Right atrium auricular region (tissue), 2 donors: ENCODE data around the gene CAV3. TPM values are rescaled to one million over a fixed set of nuclear protein-coding genes. Genes with fewer than 3 reads are reported as not detected.

Source experiments
- DNase-seq: peaks from one replicate; pipeline ENCODE4 v3.0.0-alpha.2; 2019; ENCODE audit warnings: low spot score
- H3K27ac ChIP-seq, 2 donors: fragments of 200-600 bp; sonication (generic); 1 replicate in 1 of 2; 2 replicates in 1 of 2; pipeline ENCODE4 v1.5.1; 2016 to 2019
- H3K27me3 ChIP-seq, 2 donors: fragments of 200-600 bp; sonication (generic); one replicate each; pipeline versions ENCODE4 v1.5.1 to v1.6.0; 2017 to 2019
- H3K36me3 ChIP-seq: fragments of 200-600 bp; sonication (generic); one replicate; pipeline ENCODE4 v1.5.1; 2016
- H3K4me1 ChIP-seq, 2 donors: fragments of 200-600 bp; sonication (generic); one replicate each; pipeline versions ENCODE4 v1.5.1 to v1.6.0; 2017 to 2019
- H3K4me3 ChIP-seq, 2 donors: fragments of 200-600 bp; sonication (generic); 1 replicate in 1 of 2; 2 replicates in 1 of 2; pipeline ENCODE4 v1.5.1; 2017 to 2019; ENCODE audit warnings: mild to moderate bottlenecking in 1 of 2, moderate library complexity in 1 of 2
- H3K9me3 ChIP-seq, 2 donors: fragments of 200-600 bp; sonication (generic); one replicate each; pipeline ENCODE4 v1.5.1; 2019
- total RNA-seq, 2 donors: library from RNA; depleted of rRNA; stranded (reverse); fragments of >200 nt; gene quantifications; one replicate each; pipeline ENCODE4 v1.1.0, GENCODE V29; 2016
- TF ChIP-seq, protein P1 (sequence below), 2 donors: fragments of 200-600 bp; sonication (generic); IDR thresholded peaks; one replicate each; pipeline ENCODE4 v1.5.1; 2019; ENCODE audit warnings: antibody characterized with exemption in 2 of 2

The CAV3 gene
- total RNA-seq, 2 donors from 2014 or later = 16.7 to 22.9 TPM

DNA sequence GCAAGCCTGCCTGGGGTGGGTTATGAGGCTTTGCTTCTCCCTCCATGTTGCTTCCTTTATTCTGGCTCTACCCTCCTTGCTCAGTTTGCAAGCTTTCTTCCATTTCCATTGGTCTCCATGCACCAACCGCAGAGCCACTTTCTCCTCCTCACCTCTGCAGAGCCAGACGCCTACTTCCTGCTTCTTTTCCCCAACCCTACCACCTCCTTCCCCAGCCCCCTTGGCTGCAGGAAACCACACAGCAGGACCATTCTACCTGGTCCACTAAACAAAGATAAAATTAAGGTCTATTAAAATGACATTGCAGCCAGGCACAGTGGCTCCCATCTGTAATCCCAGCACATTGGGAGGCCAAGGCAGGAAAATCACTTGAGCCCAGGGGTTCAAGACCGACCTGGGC, 10.0 kb upstream of the CAV3 start:
- TF ChIP-seq, protein P1, sequence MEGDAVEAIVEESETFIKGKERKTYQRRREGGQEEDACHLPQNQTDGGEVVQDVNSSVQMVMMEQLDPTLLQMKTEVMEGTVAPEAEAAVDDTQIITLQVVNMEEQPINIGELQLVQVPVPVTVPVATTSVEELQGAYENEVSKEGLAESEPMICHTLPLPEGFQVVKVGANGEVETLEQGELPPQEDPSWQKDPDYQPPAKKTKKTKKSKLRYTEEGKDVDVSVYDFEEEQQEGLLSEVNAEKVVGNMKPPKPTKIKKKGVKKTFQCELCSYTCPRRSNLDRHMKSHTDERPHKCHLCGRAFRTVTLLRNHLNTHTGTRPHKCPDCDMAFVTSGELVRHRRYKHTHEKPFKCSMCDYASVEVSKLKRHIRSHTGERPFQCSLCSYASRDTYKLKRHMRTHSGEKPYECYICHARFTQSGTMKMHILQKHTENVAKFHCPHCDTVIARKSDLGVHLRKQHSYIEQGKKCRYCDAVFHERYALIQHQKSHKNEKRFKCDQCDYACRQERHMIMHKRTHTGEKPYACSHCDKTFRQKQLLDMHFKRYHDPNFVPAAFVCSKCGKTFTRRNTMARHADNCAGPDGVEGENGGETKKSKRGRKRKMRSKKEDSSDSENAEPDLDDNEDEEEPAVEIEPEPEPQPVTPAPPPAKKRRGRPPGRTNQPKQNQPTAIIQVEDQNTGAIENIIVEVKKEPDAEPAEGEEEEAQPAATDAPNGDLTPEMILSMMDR (IDR thresholded peaks at IDR 0.05) = no peak
- Histone ChIP-seq H3K4me1 (no peaks in the 10 kb centered on the region), H3K9me3 (no peaks in the 10 kb centered on the region), H3K4me3 (no peak overlapping the region), H3K36me3 (no peaks in the 10 kb centered on the region), H3K27ac (no peak overlapping the region), H3K27me3 (no peaks in the 10 kb centered on the region)
- DNase-seq = no peak

DNA sequence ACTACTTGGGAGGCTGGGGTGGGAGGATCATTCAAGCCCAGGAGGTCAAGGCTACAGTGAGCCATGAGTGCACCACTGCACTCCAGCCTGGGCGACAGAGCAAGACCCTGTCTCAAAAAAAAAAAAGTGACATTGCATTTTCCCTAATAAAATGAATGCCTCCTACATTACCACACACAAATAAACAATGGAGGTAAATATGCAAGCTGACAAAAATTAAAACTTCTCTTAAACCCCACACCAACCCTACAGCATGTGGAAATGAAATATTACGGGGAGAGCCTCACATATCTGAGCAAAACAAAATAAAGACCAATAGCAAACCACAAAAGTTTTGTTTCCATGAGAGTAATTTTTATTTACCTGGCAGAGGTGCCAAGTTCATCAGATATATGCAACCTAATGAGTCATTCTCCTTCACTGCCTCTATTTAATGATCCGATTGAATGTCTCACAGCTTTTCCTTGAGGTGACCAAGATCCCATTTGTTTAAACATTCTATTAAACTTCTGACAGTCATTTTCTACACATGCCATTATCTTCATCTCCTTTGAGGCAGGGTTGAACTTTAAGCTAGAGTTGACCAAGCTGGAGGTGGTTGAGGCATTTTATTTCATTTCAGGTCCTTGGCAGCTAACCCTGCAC, 9.4 kb upstream of the CAV3 start:
- no peaks in the 10 kb centered on the region for H3K4me1 ChIP-seq
- H3K4me3 ChIP-seq = no peak overlapping the region
- H3K9me3 ChIP-seq = no peaks in the 10 kb centered on the region
- TF ChIP-seq, protein P1 (IDR thresholded peaks at IDR 0.05) = no peak
- H3K27ac ChIP-seq = no peak overlapping the region
- H3K36me3 ChIP-seq = no peaks in the 10 kb centered on the region
- H3K27me3 ChIP-seq = no peaks in the 10 kb centered on the region
- DNase-seq = no peak

DNA sequence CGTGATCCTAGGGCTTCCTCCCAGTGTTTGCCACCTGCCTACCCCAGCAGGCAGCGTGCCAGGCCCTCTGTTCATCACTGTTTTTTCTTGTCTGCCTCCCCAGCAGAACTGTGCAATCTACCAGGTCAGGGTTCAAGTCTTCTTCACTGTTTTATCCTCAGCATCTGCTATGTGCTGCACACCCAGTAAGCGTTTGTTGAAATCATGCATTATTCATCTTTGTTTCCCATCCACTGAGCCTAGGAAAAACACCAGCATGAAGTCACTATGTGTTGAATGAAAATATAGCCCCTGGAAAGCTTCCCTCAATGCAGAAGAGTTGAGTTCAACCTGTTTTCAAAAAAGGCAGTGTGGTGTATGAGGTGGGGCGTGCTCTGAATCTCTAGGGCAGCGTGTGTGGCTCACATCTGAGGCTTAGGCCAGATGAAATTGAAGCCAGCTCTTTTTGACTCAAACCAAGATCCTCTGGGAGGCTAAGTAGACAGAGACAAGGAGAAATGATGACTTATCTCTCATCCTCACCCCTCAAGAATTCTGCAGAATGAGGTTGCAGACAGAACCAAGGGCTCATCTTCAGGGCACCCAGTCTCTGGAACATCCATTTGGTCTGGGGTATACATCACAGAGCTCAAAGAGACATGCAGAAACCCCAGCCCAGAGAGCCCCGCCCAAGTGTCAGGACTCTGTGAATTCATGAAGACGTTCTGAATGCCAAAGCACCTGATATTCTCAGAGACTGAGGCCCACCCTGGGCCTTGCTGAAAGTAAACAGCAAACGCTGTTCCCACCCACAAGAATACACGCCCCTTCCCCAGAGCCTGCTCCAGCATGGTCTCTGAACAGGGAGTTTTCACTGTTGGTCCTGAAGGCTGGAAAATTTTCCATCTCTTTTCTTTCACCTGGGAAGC, 5.7 kb upstream of the CAV3 start:
- TF ChIP-seq, protein P1 (IDR thresholded peaks at IDR 0.05) = no peak
- H3K9me3 ChIP-seq = no peaks in the 10 kb centered on the region
- no peaks in the 10 kb centered on the region for H3K36me3 ChIP-seq
- no peak overlapping the region for H3K4me3 ChIP-seq
- H3K27me3 ChIP-seq = no peaks in the 10 kb centered on the region
- H3K4me1 ChIP-seq = no peaks in the 10 kb centered on the region
- DNase-seq = no peak
- no peak overlapping the region for H3K27ac ChIP-seq

DNA sequence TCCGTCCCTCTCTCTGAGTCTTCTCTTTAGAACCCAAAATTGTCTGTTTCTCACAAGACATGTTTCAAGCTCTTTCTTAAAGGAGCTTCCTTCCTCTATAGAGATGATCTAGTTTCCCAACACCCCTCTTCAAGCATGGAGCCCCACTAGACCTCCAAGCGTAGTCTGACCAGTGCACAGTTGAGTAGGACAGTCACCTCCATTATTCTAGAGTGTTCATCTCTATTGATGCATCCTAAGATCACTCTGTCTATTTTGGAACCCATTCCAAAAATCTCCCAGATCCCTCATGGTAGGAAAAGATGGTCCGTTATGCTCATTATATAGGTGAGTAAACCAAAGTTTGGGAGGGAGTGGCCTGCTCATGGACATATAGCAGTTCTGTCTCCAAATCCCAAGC, 4.1 kb upstream of the CAV3 start:
- TF ChIP-seq, protein P1 (IDR thresholded peaks at IDR 0.05) = no peak
- H3K9me3 ChIP-seq = no peaks in the 10 kb centered on the region
- no peak overlapping the region for H3K27ac ChIP-seq
- H3K27me3 ChIP-seq = no peaks in the 10 kb centered on the region
- H3K4me1 ChIP-seq = peaks cover 0 to 8% of the 10 kb centered on the region in 2 donors
- H3K36me3 ChIP-seq = no peaks in the 10 kb centered on the region
- H3K4me3 ChIP-seq = no peak overlapping the region
- no peak for DNase-seq

DNA sequence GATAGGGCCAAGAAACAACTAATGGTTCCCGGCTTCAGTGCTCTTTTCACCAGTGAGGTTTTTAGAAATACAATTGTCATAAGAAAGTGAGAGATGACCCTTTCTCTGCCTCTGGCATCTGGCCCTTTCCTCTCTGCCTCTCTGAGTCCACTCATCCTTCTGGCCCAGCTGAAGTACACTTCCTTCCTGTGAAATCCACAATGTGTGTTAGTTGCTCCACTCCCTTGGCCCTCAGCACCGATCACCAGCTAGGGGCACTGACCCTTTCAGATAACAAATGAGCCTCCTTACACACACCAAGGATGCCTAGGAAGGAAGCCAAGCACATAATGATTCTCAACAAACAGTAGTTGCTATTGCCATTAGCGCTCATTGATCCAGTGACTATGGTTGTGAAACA, 2.9 kb upstream of the CAV3 start:
- no peaks in the 10 kb centered on the region for H3K27me3 ChIP-seq
- no peak for DNase-seq

More for the DNA sequence above, 2.9 kb upstream of the CAV3 start:
- TF ChIP-seq, protein P1 (IDR thresholded peaks at IDR 0.05) = no peak
- Histone ChIP-seq H3K4me1 (peaks cover 0 to 8% of the 10 kb centered on the region in 2 donors), H3K4me3 (no peak overlapping the region), H3K36me3 (no peaks in the 10 kb centered on the region), H3K9me3 (no peaks in the 10 kb centered on the region), H3K27ac (no peak overlapping the region)
